Measurements from ENCODE around the gene FGR.
A peak's percentile ranks its signal among the peaks of the same experiment; 100 is the strongest.

FGR gene

DNA sequence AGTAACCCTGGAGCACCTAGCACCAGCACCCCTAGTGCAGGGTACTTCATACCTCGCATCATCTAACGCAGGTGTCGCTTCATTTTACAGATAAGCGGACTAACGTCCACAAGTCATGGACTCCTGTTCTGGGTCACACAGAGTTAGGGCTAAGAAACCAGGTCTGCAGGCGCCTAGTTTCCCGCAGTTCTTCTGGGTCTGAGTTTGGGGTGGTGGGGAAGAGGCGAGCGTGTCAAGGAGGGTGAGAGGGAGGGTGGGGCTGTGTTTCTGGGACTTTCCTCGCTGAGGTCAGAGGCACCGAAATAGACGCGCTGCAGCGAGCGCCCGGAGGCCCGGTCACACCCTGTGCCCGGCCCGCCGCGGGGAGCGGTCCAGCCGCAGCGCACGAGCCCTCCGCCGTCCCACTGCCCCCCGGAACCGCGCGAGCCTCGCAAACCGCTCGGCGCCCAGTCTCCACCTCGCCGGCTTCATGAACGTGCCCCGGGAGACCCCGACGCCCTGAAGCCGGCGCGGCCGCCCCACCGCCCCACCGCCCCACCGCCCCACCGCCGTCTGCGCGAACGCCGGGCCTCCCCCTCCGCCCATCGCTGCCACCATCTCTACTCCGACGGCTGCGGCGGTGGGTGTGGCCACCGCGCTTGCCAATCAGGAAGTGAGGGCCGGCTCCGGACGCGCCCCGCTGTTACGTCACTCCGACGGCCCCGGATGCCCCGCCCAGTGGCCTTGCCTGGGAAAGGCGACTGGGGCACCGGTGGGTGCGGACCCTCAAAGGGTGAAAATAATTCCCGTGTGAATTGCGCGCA is 24.7 kb upstream of the FGR start:
- H3K4me3 ChIP-seq (ENCODE audit: low read depth, low read length) = peak overlapping the region; percentile 59
- H3K9ac ChIP-seq (ENCODE audit: low read length) = peak overlapping the region; percentile 46
- H3K4me1 ChIP-seq (ENCODE audit: control insufficient read depth, insufficient read depth, low read length) = peaks cover 30% of the 10 kb centered on the region
- H3K36me3 ChIP-seq (ENCODE audit: control insufficient read depth, insufficient read depth, low read length) = no peaks in the 10 kb centered on the region
- no peak overlapping the region for H3K27ac ChIP-seq (ENCODE audit: low read depth, low read length)
- H3K27me3 ChIP-seq (ENCODE audit: control insufficient read depth, insufficient read depth, low read length) = no peaks in the 10 kb centered on the region
- no peaks in the 10 kb centered on the region for H3K9me3 ChIP-seq (ENCODE audit: control insufficient read depth, insufficient read depth, low read depth, low read length)

DNA sequence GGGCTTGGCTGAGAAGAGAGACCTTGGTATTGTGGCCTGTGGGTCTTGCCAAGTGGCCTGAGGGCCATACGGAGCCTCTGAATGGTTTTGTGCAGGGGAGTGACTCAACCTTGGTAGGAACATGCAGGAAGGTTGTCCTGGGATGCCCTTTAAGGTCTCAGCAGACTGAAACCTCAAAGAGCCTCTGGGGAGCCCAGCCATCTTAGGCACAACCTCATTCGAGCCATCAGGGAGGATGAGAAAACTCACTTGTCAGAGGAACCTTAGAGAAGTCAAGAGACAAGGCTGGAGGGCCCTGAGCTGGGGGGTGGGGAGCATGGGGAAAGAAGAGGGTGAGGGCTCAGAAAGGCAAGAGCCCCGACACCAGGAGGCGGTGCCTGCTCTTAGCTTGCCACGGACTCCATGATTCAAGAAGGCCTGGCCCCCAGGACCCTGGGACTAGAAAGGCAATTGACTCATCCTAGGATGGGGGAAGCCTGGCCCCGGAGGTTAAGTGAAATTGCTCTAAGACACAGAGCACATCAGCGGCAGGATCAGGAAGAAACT is 24.0 kb upstream of the FGR start:
- Histone ChIP-seq H3K36me3 (ENCODE audit: control insufficient read depth, insufficient read depth, low read length) (no peaks in the 10 kb centered on the region), H3K27me3 (ENCODE audit: control insufficient read depth, insufficient read depth, low read length) (no peaks in the 10 kb centered on the region), H3K9ac (ENCODE audit: low read length) (peak overlapping the region; percentile 46), H3K4me1 (ENCODE audit: control insufficient read depth, insufficient read depth, low read length) (peaks cover 30% of the 10 kb centered on the region), H3K4me3 (ENCODE audit: low read depth, low read length) (peak overlapping the region; percentile 59), H3K9me3 (ENCODE audit: control insufficient read depth, insufficient read depth, low read depth, low read length) (no peaks in the 10 kb centered on the region), H3K27ac (ENCODE audit: low read depth, low read length) (no peak overlapping the region)

DNA sequence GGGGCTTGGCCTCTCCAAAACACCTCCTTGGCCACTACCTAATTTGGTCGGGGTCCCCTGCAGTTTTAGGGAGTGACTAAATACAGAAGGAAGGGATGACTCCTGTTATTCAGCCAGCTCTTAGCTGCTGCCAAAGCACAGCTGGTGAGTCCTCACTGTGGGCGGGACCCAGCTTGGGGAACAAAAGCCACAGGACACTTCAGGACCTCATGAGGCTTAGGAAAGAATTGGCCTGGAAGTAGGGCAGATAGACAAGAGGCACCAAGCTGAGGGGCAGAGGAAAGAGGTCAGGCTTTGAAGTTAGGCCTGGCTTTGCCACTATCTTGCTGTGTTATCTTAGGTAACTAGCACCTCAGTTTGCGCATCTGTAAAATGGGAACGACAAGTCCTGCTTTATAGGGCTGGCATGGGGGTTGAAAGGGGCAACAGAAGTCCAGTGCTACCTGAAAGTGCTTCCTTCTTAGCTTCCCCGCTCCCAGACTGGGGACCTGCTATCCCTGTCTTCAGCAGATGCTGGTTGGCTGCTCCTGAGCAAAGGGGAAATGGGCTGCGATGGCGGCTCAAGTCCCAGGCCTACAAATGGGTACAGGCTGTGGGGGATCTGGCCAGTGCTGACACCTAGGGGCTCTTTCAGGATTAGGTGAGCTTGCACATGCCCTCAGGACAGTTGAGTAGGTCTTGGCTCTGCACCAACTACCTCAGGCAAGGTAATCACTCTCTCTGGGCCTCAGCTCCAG is 21.3 kb upstream of the FGR start:
- Histone ChIP-seq H3K9me3 (ENCODE audit: control insufficient read depth, insufficient read depth, low read depth, low read length) (no peaks in the 10 kb centered on the region), H3K9ac (ENCODE audit: low read length) (peak overlapping the region; percentile 3), H3K4me1 (ENCODE audit: control insufficient read depth, insufficient read depth, low read length) (peaks cover 22% of the 10 kb centered on the region), H3K36me3 (ENCODE audit: control insufficient read depth, insufficient read depth, low read length) (no peaks in the 10 kb centered on the region), H3K27me3 (ENCODE audit: control insufficient read depth, insufficient read depth, low read length) (no peaks in the 10 kb centered on the region), H3K27ac (ENCODE audit: low read depth, low read length) (no peak overlapping the region), H3K4me3 (ENCODE audit: low read depth, low read length) (no peak overlapping the region)

DNA sequence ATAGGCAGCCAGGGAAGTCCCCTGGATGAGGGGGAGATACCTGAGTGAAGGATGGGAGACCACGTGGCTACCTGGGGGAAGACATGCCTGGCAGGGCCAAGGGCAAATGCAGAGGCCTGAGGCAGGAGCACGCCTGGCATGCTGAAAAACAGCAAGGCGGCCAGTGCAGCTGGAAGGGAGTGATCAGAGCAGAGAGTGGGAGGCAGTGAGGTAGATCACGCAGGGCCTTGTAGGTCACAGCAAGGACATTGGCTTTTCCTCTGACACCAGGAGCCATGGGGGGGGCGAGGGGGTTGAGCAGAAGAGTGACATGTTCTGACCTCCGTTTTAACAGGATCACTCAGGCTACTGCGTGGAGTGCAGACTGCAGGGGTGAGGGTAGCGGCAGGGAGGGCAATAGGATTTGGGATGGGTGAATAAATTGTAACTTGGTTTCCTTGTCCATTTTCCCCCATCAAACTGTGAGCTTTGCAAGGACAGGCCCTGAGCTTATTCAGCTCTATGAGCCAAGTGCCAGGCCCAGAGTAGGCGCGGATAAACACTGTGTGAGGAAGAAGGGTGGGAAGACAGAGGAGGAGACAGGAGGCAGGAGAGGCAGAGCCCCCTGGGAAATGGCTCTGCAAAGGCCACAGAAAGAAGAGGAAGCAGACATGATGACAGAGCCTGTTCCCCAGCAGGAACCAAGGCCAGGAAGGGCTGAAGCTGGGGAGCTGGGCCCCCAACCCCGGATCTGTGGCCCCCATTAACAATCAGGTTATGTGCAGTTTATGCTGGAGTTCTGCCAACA is 20.4 kb upstream of the FGR start:
- Histone ChIP-seq H3K4me3 (ENCODE audit: low read depth, low read length) (no peak overlapping the region), H3K27me3 (ENCODE audit: control insufficient read depth, insufficient read depth, low read length) (no peaks in the 10 kb centered on the region), H3K9ac (ENCODE audit: low read length) (no peak overlapping the region), H3K27ac (ENCODE audit: low read depth, low read length) (0 out of 2 replicates have a peak overlapping the region, but pooled peaks have one; percentile 5), H3K4me1 (ENCODE audit: control insufficient read depth, insufficient read depth, low read length) (peaks cover 32% of the 10 kb centered on the region), H3K36me3 (ENCODE audit: control insufficient read depth, insufficient read depth, low read length) (no peaks in the 10 kb centered on the region), H3K9me3 (ENCODE audit: control insufficient read depth, insufficient read depth, low read depth, low read length) (no peaks in the 10 kb centered on the region)

DNA sequence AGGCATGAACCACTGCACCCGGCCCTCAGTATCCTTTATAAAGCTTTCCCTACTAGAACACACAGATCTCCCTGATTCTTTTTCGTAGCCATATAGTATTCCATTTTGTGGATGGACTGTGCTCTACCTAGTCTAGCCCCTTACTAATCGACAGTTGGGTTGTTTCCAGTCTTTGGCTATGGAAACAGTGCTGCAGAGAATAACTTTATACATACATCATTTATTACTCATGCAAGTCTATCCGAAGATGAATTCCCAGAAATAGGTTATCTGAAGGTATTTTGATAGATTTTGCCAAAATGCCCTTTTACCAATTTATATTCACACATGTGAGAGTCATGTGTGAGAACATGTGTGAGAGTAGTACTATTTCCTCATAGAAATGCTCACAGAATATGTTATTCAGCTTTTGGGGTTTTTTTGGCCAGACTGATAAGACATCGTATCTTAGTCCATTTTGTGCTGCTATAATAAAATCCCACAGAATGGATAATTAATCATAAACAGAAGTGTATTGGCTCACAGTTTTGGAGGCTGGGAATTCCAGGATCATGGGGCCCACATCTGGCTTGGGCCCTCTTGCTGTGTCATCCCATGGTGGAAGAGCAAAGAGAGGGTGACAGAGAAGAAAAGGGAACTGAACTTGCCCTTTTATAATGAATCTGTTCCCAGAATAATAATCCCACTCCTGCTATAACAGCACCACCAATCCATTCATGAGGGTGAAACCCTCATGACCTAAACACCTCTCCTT is 17.3 kb upstream of the FGR start:
- no peaks in the 10 kb centered on the region for H3K27me3 ChIP-seq (ENCODE audit: control insufficient read depth, insufficient read depth, low read length)
- no peaks in the 10 kb centered on the region for H3K36me3 ChIP-seq (ENCODE audit: control insufficient read depth, insufficient read depth, low read length)
- H3K27ac ChIP-seq (ENCODE audit: low read depth, low read length) = no peak overlapping the region
- H3K9me3 ChIP-seq (ENCODE audit: control insufficient read depth, insufficient read depth, low read depth, low read length) = no peaks in the 10 kb centered on the region
- H3K4me1 ChIP-seq (ENCODE audit: control insufficient read depth, insufficient read depth, low read length) = peaks cover 26% of the 10 kb centered on the region
- H3K9ac ChIP-seq (ENCODE audit: low read length) = no peak overlapping the region
- no peak overlapping the region for H3K4me3 ChIP-seq (ENCODE audit: low read depth, low read length)

DNA sequence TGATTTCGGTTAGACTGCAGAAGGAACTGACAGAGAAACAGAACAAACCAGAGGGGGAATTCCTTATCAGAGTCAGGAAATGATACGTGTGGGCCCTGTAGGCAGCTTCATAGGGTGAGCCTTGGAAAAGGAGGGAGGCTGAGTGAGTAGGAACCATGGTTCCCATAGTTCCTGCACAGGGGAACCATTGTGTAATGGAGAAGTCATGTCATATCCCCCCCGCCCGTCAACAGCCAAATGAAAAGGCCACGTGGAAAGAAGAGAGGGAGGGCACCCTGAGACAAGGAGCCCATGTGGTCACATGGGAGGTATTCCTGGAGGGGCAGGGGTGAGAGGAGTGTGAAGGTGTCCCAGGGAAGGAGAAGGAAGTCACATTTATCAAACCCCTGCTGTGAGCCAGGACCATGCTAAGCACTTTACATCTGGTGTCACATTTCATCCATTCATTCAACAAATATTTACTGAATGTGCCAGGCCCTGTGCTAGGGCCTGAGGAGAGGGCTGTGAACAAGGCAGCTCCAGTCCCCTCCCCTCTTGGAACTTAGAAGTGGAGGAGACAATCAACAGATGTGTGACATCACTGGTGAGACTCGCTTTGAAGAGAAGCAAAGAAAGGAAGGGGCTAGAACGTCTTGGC is 15.7 kb upstream of the FGR start:
- H3K36me3 ChIP-seq (ENCODE audit: control insufficient read depth, insufficient read depth, low read length) = no peaks in the 10 kb centered on the region
- no peaks in the 10 kb centered on the region for H3K9me3 ChIP-seq (ENCODE audit: control insufficient read depth, insufficient read depth, low read depth, low read length)
- no peaks in the 10 kb centered on the region for H3K27me3 ChIP-seq (ENCODE audit: control insufficient read depth, insufficient read depth, low read length)
- H3K27ac ChIP-seq (ENCODE audit: low read depth, low read length) = no peak overlapping the region; the same call in 1 of the 2 replicates
- peaks cover 22% of the 10 kb centered on the region for H3K4me1 ChIP-seq (ENCODE audit: control insufficient read depth, insufficient read depth, low read length)
- no peak overlapping the region for H3K4me3 ChIP-seq (ENCODE audit: low read depth, low read length)
- H3K9ac ChIP-seq (ENCODE audit: low read length) = peak overlapping the region; percentile 14

DNA sequence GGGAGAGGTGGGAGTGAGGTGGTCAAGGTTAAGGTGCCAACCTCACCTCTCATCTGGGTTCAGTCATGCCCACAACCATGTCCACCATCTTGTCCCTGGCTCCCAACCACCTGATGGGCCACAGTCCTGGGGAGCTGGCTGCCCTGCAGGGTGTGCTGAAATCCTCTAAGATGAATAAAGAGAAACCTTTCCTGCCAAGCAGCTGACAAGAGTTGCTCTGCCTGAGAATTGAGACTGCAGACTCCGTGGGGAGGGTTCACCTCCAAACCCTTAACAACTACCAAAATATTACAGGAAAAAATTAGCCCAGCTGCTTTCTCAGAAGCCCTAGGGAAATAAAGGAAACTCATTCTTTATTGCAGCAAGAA is 15.2 kb upstream of the FGR start:
- H3K9me3 ChIP-seq (ENCODE audit: control insufficient read depth, insufficient read depth, low read depth, low read length) = no peaks in the 10 kb centered on the region
- no peaks in the 10 kb centered on the region for H3K27me3 ChIP-seq (ENCODE audit: control insufficient read depth, insufficient read depth, low read length)
- no peak overlapping the region; the same call in 1 of the 2 replicates for H3K27ac ChIP-seq (ENCODE audit: low read depth, low read length)
- peaks cover 17% of the 10 kb centered on the region for H3K4me1 ChIP-seq (ENCODE audit: control insufficient read depth, insufficient read depth, low read length)
- H3K9ac ChIP-seq (ENCODE audit: low read length) = no peak overlapping the region
- no peak overlapping the region for H3K4me3 ChIP-seq (ENCODE audit: low read depth, low read length)
- H3K36me3 ChIP-seq (ENCODE audit: control insufficient read depth, insufficient read depth, low read length) = no peaks in the 10 kb centered on the region

DNA sequence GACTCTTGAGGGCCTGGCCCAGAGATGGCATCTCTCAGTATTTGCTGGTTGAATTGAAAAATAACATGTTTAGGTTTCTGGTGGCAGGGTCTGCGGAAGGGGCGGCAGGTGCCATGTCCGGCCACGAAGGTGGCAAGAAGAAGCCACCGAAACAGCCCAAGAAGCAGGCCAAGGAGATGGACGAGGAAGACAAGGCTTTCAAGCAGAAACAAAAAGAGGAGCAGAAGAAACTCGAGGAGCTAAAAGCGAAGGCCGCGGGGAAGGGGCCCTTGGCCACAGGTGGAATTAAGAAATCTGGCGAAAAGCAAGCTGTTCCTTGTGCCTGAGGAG is 14.3 kb upstream of the FGR start:
- H3K9me3 ChIP-seq (ENCODE audit: control insufficient read depth, insufficient read depth, low read depth, low read length) = no peaks in the 10 kb centered on the region
- peaks cover 14% of the 10 kb centered on the region for H3K4me1 ChIP-seq (ENCODE audit: control insufficient read depth, insufficient read depth, low read length)
- H3K27ac ChIP-seq (ENCODE audit: low read depth, low read length) = no peak overlapping the region

DNA sequence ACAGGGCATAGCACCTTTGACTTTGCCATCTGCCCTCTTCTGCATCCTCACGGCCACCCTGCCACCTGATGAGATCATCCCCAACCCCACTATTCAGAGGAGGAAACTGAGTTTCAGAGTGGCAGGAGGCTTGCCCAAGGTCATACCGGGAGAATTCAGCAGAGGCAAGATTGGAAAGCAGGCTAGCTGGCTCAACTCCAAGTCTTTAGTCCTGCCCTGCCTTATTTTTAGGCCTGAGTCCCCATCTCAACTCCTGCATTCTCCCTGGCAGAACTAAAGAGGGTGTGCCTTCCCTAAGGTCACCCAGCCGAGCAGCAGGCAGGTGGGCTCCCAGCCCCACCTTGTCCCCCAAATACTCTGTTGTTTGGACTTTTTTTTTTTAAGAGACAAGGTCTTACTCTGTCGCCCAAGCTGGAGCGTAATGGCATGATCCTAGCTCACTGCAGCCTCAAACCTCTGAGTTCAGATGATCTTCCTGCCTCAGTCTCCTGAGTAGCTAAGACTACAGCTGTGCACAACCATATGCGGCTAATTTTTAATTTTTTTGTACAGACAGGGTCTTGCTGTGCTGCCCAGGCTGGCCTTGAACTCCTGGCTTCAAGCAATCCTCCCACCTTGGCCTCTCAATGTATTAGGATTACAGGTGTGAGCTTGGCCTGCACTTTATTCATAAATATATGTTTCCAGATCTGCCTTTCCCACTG is 13.8 kb upstream of the FGR start:
- Histone ChIP-seq H3K36me3 (ENCODE audit: control insufficient read depth, insufficient read depth, low read length) (no peaks in the 10 kb centered on the region), H3K9ac (ENCODE audit: low read length) (no peak overlapping the region), H3K9me3 (ENCODE audit: control insufficient read depth, insufficient read depth, low read depth, low read length) (no peaks in the 10 kb centered on the region), H3K4me1 (ENCODE audit: control insufficient read depth, insufficient read depth, low read length) (peaks cover 15% of the 10 kb centered on the region), H3K4me3 (ENCODE audit: low read depth, low read length) (no peak overlapping the region), H3K27me3 (ENCODE audit: control insufficient read depth, insufficient read depth, low read length) (no peaks in the 10 kb centered on the region), H3K27ac (ENCODE audit: low read depth, low read length) (no peak overlapping the region)

More for the DNA sequence above, 14.3 kb upstream of the FGR start:
- H3K27me3 ChIP-seq (ENCODE audit: control insufficient read depth, insufficient read depth, low read length) = no peaks in the 10 kb centered on the region
- no peaks in the 10 kb centered on the region for H3K36me3 ChIP-seq (ENCODE audit: control insufficient read depth, insufficient read depth, low read length)
- H3K9ac ChIP-seq (ENCODE audit: low read length) = no peak overlapping the region
- no peak overlapping the region for H3K4me3 ChIP-seq (ENCODE audit: low read depth, low read length)

DNA sequence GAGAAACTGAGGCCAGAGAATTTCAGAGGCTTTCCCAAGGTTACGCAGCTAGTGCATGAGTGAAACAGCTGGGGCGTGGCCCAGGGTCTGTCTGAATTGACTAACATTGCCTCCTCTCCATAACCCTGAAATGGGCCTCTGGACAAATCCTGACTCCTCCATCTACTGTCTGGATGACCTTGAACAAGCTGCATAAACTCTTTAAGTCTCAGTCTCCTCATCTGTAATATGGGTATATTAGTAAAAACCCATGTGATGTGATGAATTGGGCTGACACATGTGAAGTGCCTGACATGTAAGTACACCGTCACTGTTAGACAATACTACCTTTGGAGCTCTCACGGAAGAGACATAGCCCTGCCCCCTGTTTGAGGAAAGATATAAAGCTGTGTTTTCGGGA is 12.3 kb upstream of the FGR start:
- Histone ChIP-seq H3K9me3 (ENCODE audit: control insufficient read depth, insufficient read depth, low read depth, low read length) (no peaks in the 10 kb centered on the region), H3K27me3 (ENCODE audit: control insufficient read depth, insufficient read depth, low read length) (no peaks in the 10 kb centered on the region), H3K27ac (ENCODE audit: low read depth, low read length) (no peak overlapping the region), H3K36me3 (ENCODE audit: control insufficient read depth, insufficient read depth, low read length) (no peaks in the 10 kb centered on the region), H3K4me3 (ENCODE audit: low read depth, low read length) (no peak overlapping the region), H3K4me1 (ENCODE audit: control insufficient read depth, insufficient read depth, low read length) (peaks cover 16% of the 10 kb centered on the region), H3K9ac (ENCODE audit: low read length) (no peak overlapping the region)
